ENCODE data around the gene SEC23IP.

Gene SEC23IP

DNA sequence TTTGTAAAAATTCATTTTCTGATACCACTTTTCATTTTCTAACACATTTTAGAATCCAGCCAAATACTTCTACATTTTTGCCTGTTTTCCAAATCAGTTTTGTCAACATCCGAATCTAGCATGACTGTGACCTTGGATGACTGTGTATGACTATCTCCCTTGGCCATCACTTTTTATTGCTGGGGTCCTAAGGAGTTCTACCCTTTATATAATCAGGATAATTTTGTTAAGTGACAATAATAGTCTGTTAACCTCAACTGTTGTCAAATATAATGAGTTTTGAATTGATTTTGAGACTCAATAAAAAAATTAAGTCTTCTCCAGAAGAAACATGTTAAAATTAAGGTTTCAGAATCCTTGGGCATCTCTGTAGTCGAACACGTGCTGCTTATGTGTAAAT lies 53.3 kb downstream of the SEC23IP start:
- DNase-seq, result no peak

DNA sequence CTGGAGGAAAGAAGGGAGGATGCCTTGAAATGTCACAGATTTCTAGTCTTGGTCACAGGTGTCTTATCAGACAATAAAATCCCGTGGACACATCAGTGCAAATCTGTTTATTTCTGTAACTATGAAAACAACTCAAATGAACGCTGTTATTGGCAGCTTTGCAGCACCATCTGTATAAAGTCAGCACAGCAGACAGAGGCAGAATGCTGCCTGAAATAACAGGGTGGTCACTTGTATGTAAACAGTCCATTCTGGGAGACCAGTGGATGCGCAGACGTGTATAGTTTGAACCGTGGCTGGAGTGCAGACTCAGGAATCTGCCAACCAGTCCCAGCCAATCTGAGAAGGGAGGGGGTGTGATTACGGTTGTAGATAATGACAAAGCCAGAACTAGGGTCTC lies 54.8 kb downstream of the SEC23IP start:
- DNase-seq, result no peak

DNA sequence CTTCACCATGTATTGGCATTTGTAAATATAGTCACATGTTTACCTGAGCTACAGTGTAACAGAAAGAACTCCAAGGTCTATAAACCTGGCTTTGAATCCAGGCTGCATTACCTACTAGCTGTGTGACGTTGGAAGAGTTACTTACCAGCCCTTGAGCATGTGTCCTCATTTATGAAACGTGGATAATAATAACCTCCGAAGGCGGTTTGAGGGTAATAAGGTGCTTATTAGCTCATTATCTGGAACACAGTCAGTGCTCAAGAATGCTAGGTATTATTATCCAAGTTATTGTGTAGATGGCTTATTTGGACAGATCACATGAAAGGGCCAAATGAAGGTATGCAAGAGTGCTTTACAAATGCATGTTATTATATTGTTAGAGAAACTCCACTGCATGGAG lies 64.9 kb downstream of the SEC23IP start:
- no peak for DNase-seq

DNA sequence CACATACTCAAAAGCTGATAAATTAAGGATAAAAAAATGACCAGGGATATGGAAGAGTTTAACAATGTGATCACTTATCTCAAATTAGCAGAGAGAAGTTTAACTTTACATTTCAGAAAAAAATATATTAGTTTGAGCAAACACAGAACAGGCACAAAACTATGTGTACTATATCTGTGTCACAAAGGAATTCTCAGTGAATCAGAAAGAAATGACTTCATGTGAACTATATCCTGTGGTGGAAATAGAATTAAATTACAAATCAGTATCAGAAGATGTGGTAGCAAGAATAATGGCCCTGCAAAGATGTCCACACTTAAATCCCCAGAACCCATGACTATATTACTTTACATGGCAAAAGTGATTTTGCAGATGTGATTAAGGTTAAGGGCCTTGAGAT lies 70.3 kb downstream of the SEC23IP start:
- DNase-seq, result no peak

DNA sequence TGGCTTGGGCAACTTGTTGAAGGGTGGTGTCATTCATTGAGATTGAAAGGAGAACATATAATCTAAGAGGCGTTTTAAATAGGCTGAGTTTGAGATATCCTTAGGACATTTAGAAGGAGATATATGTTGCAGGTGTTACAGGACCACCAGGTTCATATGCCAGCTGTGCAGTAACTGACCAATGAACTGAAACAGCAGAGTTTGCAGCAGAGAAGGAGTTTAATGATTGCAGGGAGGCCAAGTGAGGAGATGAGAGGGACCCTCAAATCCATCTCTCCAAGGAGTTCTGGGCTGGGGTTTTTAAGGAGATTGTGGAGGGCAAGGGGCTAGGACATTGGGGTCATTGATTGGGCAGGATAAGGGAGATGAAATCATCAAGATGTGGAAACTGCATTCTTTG lies 74.5 kb downstream of the SEC23IP start:
- DNase-seq, result no peak

DNA sequence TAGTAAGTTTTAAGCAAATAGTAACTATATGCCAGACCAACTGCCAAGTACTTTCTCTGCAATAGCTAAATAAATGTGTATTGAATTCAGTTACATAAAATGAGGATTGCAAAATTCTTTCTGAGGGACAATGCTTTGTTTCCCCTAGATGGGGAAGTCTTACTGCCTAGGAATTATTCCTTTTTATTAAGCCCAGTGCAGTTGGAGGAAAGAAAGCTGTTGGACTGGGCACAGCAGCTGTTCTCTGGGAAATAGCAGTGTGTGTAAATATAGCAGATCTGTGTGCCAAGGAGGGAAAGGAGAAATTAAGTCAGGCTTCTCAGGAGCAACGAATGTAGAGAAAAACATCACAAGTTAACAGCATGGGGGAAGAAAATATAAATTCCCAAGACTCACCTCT lies 77.1 kb downstream of the SEC23IP start:
- DNase-seq, result no peak

DNA sequence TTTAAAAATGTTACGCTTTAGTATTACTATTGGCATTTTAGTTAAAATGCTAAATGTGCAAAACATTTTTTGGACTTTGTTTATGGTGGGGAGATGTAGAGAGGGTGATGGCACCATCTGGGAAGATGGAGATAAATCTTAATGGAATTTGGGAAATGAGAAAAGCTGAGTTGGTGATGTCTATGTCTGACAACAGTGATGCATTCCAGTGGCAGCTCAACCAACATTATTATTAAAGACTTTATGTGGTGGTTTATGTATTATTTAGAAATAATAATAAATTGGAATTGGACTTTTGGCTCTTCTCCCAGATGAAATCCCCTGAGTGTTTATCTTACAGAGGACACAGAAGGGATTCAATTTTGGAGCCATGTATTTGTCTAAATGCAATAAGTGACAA lies 77.6 kb downstream of the SEC23IP start:
- no peak for DNase-seq

DNA sequence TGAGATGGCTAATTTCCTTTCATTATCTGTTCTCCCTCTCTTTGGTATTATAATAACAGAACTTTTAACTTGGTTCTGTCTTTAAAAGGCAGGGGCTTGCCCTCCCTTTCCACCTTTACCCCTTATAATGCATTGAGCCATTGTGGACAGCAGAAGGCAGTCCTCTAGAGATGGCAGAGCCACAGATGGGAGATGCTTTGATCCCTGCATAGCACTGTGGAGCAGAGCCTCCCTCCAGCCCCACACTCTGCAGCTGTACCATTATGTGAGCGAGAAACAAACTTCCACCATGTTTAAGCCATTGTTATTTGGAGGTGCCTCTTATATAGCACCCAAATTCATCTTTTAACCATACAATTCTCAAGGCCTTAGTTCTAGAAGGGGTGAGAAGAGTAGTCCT lies 78.4 kb downstream of the SEC23IP start:
- no peak for DNase-seq

DNA sequence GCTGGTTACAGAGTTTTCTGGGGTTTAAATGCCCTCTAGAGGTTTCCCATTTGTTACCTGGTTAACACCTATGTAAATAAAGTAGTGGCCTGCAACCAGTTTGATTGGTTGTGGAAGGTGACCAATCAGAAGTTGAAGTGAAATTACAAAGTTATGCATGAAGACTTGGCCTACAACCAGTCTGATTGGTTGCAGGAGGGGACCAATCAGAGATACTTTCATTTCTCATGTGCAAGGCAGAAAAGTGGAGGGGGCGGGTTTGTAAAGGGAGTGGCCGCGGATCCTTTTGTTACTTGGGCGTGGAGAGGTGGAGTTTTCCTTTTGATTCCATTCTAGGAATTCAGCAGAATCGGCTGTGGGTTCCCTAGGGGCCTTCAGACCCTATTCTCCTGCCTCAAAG lies 80.8 kb downstream of the SEC23IP start:
- DNase-seq, result no peak

DNA sequence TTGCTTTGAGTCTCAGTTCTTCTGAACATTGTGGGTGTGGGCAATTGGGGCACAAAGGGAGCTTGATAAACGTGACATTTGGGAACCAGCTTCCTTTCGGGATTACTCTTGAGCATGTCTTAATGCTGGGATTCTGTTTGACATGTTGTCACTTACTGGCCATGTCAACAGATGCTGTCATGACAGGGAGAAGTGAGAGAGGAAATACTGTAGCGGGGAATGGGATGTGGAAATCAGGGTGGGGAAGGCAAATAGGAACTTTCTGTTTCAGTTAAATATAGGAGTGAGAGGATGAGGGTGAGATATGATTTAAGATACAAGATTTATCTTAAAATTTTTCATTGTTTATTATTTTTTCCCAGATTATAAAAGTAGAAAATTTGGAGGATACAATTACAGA lies 83.9 kb downstream of the SEC23IP start:
- DNase-seq, result no peak

DNA sequence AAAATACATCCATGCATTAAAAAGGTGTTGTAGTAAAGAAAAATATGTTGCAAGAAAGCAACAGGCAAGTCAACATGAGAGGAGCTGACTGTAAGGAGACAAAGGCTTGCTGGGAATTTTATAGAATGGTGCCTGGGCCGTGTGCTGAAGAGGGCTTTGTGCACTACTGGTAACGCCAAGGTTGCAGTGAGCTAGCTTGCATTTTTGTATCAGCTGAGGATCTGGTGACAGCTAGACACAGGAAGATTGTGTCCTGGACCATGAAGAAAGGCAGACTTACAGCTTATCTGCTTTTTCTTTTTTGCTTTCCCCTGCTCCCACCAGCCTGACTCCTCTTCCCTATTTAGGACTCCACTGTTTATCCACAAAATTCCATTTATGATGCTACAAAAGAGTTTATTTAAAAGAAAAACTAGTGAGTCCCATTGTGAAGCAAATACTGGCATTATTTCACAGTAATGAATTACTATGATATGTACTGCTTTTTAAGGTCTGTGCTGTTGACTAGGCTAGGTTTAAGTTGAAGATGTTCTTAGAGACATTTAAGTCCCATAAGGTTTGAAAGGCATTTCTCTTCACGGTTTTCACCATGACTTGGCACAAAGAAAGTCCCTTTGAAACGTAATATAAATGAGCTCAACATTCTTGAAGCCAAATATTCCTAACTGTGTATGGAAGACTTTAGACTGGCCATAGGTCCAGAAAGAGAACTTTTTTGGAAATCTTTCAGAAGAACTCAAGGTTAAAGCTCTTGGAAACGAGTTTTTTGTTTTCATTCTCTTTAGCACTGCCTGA lies 88.6 kb downstream of the SEC23IP start:
- no peak for DNase-seq

DNA sequence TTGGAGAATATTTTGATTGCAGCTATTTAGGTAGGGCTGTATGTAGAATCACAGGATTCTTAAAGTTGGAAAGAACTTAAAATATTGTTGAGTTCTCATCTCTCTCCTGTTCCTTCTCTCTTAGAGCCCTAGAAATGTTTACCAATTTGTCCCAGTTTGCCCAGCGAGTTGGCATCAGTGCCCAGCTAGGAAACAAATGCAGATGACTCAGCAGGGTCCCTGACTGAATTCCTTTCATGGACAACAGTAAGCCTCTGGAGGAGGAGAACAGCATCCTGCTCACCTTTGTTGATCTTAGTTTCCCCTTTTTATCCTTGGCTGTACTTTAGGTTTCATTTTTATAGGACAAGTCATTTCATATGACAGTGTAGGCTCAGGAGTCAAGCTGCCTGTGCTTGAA lies 89.3 kb downstream of the SEC23IP start:
- DNase-seq, result no peak

DNA sequence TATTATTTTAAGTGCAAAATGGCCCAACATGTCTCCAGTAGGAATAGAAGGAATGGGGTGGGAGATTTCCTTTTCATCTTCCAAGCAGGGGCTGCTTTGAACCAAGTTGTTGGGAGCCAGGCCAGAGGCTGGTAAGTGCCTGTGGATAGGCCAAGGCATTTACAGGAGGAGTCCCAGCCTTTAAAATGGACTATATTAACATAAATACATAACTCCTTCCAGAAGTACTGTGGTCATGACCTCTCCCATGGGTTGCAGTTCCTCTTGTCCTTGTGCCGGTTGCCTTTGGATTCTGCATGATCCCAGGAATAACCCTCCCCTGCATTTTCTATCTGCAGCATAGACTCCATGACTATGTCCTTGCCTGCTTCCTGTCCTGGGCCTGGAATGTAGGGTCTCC lies 95.8 kb downstream of the SEC23IP start:
- DNase-seq, result no peak

DNA sequence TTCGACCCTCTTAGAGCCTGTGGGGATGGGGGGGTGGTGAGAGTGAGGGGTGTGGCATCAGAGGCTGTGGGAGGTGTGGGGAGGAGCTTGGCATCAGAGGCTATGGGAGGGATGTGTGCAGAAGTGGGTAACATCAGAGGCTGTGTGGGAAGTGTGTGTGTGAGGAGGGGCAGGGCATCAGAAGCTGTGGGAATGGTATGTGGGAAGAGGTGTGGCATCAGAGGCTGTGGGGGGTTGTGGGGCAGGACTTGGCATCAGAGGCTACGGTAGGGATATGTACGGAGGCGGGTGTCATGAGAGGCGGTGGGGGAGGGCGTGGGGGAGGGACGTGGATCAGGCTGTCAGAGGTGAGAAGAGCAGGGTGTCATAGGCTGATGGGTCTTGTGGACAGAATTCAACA lies 97.4 kb downstream of the SEC23IP start:
- no peak for DNase-seq

DNA sequence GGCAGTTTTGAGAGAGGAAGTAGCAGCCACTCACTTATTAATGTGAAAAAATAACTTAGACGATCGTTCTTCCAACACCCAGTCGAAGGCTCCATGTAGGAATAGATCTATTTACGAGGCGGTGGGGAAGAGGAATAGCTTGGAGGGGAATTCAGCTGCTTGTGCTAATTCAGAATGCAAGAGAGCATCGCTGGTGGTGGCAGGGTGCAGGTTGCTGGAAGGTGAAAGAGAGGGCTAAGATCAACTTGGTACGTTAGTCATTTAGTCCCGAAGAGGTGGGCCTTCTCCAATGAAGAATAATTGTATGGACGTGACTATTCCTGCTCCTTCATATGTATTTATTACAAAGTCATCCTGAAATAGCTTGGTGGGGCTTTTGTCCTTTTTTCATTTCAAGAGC lies 98.5 kb downstream of the SEC23IP start:
- DNase-seq, result no peak

DNA sequence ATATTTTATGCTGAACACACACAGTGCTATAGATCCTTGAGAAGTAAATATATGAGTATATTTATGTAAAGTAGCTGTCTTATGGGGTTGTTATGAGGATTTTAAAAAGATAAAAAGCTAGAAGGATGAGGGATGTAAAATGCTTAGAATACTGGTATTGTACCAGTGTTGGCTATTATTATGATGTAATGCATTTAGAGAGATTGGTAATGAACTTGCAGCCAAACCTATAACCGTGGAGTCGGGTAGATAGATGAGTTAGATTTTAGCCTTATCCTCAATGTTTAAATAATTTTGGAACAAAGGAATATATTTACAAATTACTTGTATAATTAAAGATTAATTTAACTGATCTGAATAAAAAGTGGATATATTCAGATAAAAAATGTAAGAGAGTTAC lies 99.3 kb downstream of the SEC23IP start:
- DNase-seq, result no peak
